GM21367 (cell line): ENCODE results near the gene CD86.
"Not testable (repeated sequence)": the region's sequence is repeated elsewhere in the genome, so short reads cannot be mapped to it uniquely, and the experiment has no call there.

Experiments used
- ATAC-seq: cut with Tn5 transposase; IDR thresholded peaks from one replicate; pipeline ENCODE4 v1.9.1; 2021; ENCODE audit not compliant: unreplicated experiment

The CD86 gene

DNA sequence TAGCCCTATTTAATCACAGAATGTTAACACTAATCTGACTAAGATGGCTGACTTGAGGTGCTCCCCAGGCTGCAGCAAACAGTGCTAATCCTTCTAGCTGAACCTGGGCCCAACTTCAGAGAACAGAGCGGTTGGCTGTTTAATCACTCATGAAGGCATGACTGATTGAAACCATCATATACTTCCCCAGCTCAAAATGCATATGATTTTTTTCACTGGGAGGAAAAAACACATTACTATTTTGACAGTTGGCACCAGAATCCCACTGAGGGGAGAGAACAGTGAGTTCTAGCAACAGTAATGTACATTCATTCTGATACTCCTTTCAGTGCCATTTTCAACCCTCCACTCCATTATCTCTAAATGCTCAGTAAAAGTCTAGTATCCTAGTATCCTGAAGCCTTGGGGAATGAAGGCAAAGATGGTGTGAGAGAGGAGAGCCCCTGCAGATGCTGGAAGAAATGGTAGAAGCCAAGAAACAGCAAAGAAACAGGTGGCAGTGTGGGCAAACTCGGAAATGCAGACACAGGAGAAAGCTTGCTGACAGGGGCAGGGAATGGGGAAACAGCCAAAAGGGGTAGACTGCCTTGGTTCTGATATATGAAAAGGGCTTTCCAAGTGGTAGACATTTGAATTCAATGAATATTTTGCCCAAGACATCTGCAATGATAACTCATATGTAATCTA lies 93.9 kb downstream of the CD86 start:
- ATAC-seq, result no peak

DNA sequence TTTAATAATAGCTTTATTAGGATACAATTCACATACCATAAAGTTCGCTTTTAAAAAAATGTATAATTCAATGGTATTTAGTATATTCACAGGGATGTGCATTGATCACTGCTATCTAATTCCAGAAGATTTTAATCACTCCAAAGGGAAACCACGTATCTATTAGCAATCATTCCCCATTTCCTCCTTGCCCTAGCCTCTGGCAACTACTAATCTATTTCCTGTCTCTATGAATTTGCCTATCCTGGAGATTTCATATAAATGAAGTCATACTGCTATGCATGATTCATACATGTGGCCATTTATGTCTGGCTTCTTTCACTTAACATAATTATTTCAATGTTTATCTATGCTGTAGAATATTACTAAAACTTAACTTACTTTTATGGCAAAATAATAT lies 96.3 kb downstream of the CD86 start:
- ATAC-seq, result no peak

DNA sequence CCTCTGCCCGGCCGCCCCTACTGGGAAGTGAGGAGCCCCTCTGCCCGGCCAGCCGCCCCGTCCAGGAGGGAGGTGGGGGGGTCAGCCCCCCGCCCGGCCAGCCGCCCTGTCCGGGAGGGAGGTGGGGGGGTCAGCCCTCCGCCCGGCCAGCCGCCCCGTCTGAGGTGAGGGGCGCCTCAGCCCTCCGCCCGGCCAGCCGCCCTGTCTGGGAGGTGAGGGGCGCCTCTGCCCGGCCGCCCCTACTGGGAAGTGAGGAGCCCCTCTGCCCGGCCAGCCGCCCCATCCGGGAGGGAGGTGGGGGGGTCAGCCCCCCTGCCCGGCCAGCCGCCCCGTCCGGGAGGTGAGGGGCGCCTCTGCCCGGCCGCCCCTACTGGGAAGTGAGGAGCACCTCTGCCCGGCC lies 109.8 kb downstream of the CD86 start:
- not testable (repeated sequence) for ATAC-seq

DNA sequence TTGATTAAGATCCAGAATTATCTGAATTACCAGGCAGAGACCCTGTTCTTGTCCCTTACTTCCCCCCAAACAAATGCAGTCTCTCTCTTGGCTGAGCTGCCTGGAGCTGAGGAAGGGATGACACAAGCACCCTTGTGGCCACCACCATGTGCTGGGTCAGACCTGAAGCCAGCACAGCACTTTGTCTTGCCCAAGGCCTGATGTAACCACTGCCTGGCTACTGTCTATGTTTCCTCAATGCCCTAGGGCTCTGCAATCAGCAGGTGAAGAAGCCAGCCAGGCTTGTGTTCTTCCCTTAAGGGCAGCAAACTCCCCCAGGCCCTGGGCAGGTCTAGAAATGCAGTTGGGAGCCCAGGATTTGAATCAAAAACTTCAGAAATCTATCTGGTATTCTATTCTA lies 112.5 kb downstream of the CD86 start:
- no peak for ATAC-seq

DNA sequence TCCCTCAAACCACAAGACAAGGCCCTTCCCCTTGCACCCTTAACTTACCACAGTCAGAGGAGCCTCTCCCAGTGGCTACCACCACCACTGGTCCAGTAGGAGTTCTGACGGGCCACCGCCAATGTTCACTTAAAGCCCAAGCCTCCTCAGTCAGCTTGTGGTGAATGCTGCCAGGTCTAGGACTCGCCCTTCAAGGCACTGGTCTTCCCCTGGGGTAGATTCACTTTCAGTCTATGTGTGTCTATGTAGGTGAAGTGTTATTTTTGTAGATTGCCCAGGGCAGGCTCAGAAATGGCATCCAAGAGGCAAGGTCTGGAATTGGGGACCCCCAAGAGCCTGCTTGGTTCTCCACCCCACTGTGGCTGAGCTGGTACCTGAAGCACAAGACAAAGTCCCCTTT lies 112.9 kb downstream of the CD86 start:
- ATAC-seq, result no peak

DNA sequence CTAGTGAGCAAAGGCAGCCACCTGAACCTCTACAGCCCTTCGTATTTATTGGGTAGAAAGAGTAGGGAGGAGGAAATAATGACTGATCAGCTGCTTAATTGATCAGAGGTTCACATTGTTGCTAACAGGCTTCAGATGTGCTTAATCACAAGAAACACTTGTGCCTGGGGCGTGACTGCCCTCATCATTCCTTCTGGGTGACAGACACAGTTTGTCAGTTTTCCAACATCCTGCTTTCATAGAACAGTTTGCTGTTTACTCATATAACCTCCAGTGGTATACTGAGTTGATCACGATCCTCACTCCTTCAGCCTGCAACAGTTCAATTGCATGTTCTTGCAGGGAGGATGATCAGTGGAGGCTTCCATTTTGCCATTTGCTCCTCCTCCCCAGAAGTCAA lies 114.7 kb downstream of the CD86 start:
- no peak for ATAC-seq
